HFFc6 (cell line): ENCODE data around the gene MRPS2. TPM values are rescaled to one million over a fixed set of nuclear protein-coding genes. Genes with fewer than 3 reads are reported as not detected.

Source experiments
- DNase-seq: peaks from one replicate; pipeline ENCODE4 v3.0.0-alpha.2; 2018
- H3K27ac Mint-ChIP-seq: 2 replicates; pipeline ENCODE4 v1.8.0; 2020; ENCODE audit warnings: mild to moderate bottlenecking, mixed read lengths
- H3K27me3 Mint-ChIP-seq: 2 replicates; pipeline ENCODE4 v1.8.0; 2021; ENCODE audit warnings: mild to moderate bottlenecking, moderate library complexity, mixed read lengths; ENCODE audit not compliant: insufficient read depth
- H3K36me3 Mint-ChIP-seq: 2 replicates; pipeline ENCODE4 v1.8.0; 2021; ENCODE audit warnings: low read depth, mixed read lengths
- H3K4me1 Mint-ChIP-seq: 2 replicates; pipeline ENCODE4 v1.8.0; 2020; ENCODE audit warnings: low read depth, mixed read lengths
- H3K4me3 Mint-ChIP-seq: 2 replicates; pipeline ENCODE4 v1.8.0; 2020; ENCODE audit warnings: mild to moderate bottlenecking, moderate library complexity, mixed read lengths
- H3K9me3 Mint-ChIP-seq: 2 replicates; pipeline ENCODE4 v1.8.0; 2020; ENCODE audit warnings: mild to moderate bottlenecking, mixed read lengths
- CTCF ChIP-seq: fragments of 200-600 bp; sonication (generic); IDR thresholded peaks from 2 replicates; pipeline ENCODE4 v1.5.0; 2021; ENCODE audit warnings: antibody characterized with exemption, mild to moderate bottlenecking
- total RNA-seq, 6 experiments: library from RNA; stranded (reverse); fragmentation: NEBNext Ultra II Directional; extraction: Animal tissue kit (Norgen Biotek cat#: 25700); gene quantifications; 2 replicates in 1 of 6; 3 replicates in 5 of 6; pipeline ENCODE4 v1.2.3, GENCODE V29; 2021

Gene MRPS2
- total RNA-seq, 6 experiments from 2014 or later = 37.5 to 43.3 (median 38.6) TPM

- Mint-ChIP-seq H3K27me3 (peaks cover 1% of the 10 kb centered on the region; the same call in 1 of the 2 replicates), H3K4me3 (no peak overlapping the region), H3K9me3 (no peaks in the 10 kb centered on the region), H3K36me3 (peaks cover 5% of the 10 kb centered on the region; the same call in 1 of the 2 replicates), H3K27ac (no peak overlapping the region), H3K4me1 (no peaks in the 10 kb centered on the region)
- TF ChIP-seq CTCF = no peak
- no peak for DNase-seq
These were observed 15.8 kb upstream of the MRPS2 start for GRCh38 chr9:135484460-135485277.

GRCh38 chr9:135485385-135485784 is 15.1 kb upstream of the MRPS2 start:
- no peak overlapping the region for H3K4me3 Mint-ChIP-seq
- TF ChIP-seq CTCF = no peak
- H3K27me3 Mint-ChIP-seq = peaks cover 1% of the 10 kb centered on the region; the same call in 1 of the 2 replicates
- H3K4me1 Mint-ChIP-seq = no peaks in the 10 kb centered on the region
- no peak overlapping the region for H3K27ac Mint-ChIP-seq
- no peaks in the 10 kb centered on the region for H3K9me3 Mint-ChIP-seq
- DNase-seq = no peak
- peaks cover 5% of the 10 kb centered on the region; the same call in 1 of the 2 replicates for H3K36me3 Mint-ChIP-seq

- TF ChIP-seq CTCF = no peak
- H3K27ac Mint-ChIP-seq = no peak overlapping the region
- no peaks in the 10 kb centered on the region for H3K9me3 Mint-ChIP-seq
- H3K4me1 Mint-ChIP-seq = no peaks in the 10 kb centered on the region
- no peak overlapping the region for H3K4me3 Mint-ChIP-seq
- no peak for DNase-seq
- peaks cover 1% of the 10 kb centered on the region; the same call in 1 of the 2 replicates for H3K27me3 Mint-ChIP-seq
- H3K36me3 Mint-ChIP-seq = peaks cover 5% of the 10 kb centered on the region; the same call in 1 of the 2 replicates
These were observed 14.7 kb upstream of the MRPS2 start for GRCh38 chr9:135485832-135486231.

GRCh38 chr9:135486267-135487065 is 14.0 kb upstream of the MRPS2 start:
- TF ChIP-seq CTCF = no peak
- no peak for DNase-seq
- peaks cover 5% of the 10 kb centered on the region; the same call in 1 of the 2 replicates for H3K36me3 Mint-ChIP-seq
- H3K9me3 Mint-ChIP-seq = no peaks in the 10 kb centered on the region
- H3K27ac Mint-ChIP-seq = no peak overlapping the region
- H3K4me1 Mint-ChIP-seq = no peaks in the 10 kb centered on the region
- H3K27me3 Mint-ChIP-seq = peaks cover 1% of the 10 kb centered on the region; the same call in 1 of the 2 replicates
- no peak overlapping the region for H3K4me3 Mint-ChIP-seq

GRCh38 chr9:135487281-135488012 is 13.0 kb upstream of the MRPS2 start:
- Mint-ChIP-seq H3K4me1 (no peaks in the 10 kb centered on the region), H3K36me3 (peaks cover 5% of the 10 kb centered on the region; the same call in 1 of the 2 replicates), H3K27me3 (peaks cover 1% of the 10 kb centered on the region; the same call in 1 of the 2 replicates), H3K9me3 (no peaks in the 10 kb centered on the region), H3K27ac (no peak overlapping the region), H3K4me3 (no peak overlapping the region)
- no peak for TF ChIP-seq CTCF
- no peak for DNase-seq
